ENCODE measurements around the gene COQ8B.
"Not testable (repeated sequence)": the region's sequence is repeated elsewhere in the genome, so short reads cannot be mapped to it uniquely, and the experiment has no call there.

The COQ8B gene

DNA sequence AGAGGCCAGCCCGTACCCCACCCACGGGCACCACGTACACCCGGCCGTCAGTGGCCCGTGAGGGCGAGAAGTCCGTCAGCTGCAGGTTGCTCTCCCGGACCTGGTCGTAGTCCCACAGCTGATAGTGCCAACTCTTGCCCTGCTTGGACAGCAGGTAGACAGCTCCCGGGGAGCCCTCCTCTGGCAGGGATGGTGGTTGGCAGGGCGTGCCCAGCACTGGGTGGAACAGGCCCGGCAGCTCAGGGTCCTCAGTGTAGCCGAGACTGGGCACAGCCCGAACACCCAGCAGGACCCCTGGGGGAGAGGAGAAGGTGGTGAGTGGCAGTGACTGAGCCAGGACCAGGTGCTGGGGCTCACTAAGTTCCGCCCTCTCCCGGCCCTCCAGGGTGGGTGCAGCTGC lies 25.8 kb upstream of the COQ8B start:
- DNase-seq (ENCODE audit: low read depth in 2 of 2), result no peak

DNA sequence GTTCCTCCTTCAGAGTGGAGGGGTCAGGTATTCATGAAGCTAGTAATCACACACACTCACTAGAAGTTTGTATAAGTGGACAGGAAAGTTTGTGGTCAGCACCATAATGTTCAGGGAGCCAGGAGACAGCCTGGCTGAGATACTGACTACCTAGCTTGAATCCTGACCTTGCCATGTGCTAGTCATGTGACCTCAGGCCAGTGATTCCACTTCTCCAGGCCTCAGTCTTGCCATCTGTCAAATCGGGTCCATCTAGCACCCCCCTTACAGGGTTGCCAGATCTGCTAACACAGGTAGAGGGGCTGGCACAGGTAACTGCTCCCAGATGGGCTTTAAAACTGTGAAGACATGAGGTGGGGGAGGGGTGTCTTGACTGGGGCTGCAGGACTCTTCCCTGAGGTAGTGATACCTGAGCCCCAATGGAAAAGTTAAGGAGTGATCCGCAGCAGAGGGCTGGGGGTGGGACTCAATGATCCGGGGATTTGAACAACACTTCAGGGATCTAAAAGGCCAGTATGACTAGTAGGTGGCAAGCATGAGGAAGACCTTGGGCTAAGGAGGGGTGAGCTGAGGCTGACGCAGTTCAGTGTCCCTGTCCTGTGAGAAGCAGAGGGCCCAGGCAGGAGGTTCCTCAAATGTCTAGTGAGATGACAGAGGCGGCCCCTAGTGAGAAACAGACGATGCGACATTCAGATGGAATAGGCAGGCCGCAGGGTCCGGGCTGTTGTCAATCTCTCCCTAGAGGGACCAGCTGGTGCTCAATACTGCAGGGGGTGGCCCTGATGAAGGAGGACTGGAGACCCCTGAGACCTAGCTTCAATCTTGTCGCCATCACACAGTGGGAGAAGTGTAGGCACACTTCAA lies 25.1 kb upstream of the COQ8B start:
- no peak for DNase-seq (ENCODE audit: low read depth in 2 of 2)

DNA sequence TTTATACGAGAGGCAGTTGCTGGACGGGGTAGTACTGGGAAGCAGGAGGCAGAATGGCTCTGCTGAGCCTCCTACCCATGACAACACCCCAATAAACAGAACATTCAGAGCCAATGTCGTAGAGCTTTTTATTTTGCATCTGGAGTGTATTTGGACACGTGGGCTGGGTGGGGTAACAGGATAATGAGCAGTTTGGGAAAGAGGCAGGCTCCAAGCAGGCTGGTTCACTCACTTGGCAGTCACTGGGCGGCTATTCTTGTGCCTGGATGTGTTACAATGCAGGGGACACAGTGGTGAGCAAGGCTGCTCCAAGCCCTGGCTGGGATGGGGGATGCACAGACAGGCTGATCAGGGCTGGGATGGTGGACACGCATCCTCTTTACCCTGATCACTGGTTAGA lies 24.1 kb upstream of the COQ8B start:
- no peak for DNase-seq (ENCODE audit: low read depth in 2 of 2)

DNA sequence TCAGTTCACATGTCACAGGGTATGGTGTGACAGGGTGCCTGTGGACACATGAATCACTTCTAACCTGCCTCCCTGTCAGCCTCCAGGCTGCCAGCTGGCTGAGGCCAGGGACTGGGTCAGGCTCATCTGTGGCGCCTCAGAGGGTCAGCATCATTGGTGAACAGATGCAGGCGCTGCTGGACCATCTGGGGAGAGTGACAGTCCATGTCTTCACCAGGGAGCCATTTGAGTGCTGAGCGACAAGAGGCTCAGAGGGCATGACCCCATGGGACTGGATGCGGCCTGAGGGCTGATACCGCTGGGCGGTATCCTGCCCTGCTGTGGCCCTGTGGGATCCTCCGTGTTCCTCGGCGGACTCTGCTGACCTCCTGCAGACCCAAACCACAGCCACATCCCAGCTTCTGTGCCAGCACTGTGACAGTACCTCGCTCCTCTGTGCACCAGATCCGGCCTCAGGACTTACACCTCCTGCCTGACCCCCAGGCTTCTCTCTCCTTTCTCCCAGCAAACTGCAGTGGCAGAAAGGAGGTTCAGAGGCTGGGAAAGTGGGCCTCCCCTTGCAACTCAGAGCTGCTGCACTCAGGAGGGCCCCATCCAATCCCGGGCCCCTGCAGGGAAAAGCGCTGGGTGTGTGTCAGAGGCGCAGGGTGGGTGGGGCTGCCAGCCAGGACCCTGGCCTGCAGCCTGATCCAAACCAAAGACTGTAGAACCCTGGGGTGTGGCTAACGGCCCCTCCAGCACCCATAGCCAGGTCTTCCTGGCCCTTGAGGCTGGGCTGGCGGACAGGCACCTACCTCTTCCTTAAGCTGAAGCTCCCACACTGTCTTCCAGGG lies 23.4 kb upstream of the COQ8B start:
- no peak for DNase-seq (ENCODE audit: low read depth in 2 of 2)

DNA sequence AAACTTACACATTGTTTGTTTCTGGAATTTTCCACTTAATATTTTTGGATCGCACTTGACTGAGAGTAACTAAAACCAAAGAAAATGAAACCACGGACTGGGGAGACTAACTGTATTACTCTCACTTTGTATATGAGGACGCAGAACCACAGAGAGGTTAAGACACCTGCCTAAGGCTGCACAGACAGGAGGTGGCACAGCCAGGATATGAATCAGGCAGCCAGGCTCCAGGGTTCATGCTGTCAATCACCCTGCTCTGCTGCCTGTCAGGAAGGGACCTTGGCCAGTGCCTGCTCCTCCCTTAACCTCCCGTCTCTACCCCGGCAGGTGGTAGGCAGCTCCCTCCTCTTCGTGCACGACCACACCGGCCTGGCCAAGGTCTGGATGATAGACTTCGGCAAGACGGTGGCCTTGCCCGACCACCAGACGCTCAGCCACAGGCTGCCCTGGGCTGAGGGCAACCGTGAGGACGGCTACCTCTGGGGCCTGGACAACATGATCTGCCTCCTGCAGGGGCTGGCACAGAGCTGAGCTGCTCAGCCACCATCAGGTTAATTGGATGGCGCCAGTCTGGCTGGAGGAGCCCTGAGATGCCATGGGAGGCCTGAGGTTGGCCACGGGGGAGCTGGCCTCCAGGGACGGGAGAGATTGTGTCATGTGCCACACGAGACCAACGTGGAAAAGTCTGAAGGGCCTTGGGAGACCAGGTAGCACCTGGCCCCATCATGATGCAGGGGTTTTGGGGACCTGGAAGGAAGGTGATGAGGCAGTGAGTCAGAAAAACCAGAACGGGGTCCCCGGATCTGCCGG lies 22.5 kb upstream of the COQ8B start:
- no peak for DNase-seq (ENCODE audit: low read depth in 2 of 2)

DNA sequence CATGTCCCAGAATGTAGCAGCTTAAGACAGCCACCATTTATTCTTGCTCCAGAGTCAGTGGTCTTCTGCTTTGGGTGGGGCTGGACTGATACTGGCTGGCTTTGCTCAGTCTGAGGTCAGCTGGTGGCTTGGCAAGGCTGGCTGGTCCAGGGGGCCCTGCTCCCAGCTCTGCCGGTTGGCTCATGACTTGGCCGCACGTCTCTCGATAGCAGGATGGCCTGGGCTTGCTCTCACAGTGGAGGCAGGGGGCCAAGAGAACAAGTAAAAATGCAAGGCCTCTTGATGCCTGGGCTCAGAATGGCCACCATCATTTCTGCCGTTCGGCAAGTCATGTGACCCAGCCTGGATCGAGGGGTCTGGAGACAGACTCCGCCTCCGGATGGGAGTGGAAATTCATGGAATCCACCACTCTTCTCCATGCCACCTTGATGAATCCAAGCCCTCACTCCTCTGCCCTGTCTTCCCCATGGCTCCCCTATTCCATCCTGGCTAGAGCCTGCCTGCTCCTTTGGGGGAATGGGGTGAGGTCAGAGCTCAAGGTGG lies 20.5 kb upstream of the COQ8B start:
- no peak for DNase-seq (ENCODE audit: low read depth in 2 of 2)

DNA sequence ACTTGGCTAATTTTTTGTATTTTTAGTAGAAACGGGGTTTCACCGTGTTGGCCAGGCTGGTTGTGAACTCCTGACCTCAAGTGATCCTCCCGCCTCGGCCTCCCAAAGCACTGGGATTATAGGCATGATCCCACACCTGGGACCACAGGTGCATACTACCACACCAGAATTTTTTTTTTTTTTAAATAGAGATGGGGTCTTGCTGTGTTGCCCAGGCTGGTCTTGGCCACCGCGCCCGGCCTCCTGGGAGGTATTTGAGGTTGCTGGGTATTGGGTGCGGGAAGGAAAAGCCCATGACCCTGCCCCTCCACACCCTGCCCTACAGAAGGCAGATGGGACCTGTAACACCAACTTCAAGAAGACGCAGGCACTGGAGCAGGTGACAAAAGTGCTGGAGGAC lies 20.0 kb upstream of the COQ8B start:
- no peak for DNase-seq (ENCODE audit: low read depth in 2 of 2)

DNA sequence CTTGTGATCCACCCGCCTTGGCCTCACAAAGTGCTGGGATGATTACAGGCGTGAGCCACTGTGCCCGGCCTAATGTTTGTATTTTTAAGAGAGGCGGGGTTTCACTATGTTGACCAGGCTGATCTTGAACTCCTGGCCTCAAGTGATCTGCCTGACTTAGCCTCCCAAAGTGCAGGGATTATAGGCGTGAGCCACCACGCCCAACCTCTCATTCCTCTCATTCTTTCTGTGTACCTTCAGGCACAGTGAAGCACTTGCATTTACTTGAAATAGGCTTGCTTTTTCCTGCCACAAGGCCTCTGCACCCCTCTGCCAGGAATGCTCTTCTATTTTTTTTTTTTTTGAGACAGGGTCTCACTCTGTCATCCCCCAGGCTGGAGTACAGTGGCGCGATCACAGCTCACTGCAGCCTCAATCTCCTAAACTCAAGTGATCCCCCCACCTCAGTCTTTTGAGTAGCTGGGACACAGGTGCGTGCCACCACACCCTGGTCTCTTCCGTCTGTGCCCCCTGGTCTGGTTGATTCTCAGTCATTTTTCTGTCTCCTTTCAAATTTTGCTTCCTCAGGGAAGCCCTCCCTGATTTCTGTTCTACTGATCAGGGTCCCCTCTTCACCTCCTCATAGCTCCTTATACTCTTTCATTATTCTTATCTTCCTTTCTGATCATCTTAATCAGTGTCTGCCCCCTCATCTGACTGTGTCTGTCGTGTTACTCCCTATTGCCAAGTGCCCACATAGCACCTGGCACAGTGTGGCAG lies 18.5 kb upstream of the COQ8B start:
- no peak for DNase-seq (ENCODE audit: low read depth in 2 of 2)

DNA sequence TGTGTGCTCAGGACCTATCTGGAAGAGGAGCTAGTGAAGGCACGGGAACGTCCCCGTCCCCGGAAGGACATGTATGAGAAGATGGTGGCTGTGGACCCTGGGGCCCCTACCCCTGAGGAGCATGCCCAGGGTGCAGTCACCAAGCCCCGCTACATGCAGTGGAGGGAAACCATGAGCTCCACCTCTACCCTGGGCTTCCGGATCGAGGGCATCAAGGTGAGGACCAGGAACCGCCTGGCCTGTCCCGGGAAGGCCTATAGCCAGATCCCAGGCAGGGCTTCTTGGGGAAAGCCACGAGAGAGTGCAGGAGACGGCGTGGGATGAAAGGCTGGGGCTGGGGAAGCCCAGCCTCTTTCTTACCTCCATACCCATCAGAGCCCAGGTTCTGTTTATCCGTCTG lies 16.5 kb upstream of the COQ8B start:
- no peak for DNase-seq (ENCODE audit: low read depth in 2 of 2)

DNA sequence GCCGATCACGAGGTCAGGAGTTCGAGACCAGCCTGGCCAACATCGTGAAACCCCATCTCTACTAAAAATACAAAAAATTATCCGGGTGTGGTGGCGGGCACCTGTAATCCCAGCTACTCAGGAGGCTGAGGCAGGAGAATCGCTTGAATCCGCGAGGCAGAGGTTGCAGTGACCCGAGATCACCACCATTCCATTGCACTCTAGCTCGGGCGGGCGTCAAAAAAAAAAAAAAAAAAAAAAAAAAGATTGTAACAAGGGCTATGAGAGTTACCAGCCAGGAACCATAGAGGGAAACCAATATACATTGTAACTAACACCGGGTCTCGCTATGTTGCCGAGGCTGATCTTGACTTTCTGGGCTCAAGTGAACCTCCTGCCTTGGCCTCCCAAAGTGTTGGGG lies 15.6 kb upstream of the COQ8B start:
- DNase-seq (ENCODE audit: low read depth in 2 of 2), result not testable (repeated sequence)

DNA sequence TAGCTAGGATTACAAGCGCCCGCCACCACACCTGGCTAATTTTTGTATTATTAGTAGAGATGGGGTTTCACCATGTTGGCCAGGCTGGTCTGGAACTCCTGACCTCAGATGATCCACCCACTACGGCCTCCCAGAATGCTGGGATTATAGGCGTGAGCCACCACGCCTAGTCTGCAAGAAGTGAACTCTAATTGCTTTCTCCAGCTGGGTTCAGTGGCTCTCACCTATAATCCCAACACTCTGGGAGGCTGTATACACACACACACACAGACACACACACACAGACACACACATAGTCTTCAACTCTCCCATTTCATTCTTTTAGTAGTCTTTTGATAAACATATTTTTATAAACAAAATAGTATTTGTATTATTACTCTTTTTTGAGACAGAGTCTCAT lies 13.4 kb upstream of the COQ8B start:
- DNase-seq (ENCODE audit: low read depth in 2 of 2), result not testable (repeated sequence)

DNA sequence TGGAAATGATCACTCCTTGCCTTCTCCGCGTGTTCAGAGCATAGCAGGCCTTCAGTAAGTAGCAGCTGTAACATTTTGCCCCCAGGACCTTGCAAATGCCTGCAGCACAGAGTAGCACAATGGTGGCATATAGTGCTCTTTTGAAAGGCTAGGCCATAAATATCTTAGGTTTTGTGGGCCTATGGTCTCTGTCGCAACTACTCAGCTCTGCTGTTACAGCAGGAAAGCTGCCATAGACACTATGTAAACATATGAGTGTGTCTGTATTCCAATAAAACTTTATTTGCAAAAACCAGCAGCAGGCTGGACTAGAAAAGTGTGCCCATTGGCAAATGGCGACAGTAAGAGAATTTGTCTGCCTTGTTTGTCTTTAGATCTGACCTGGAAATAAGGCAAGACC lies 9.6 kb upstream of the COQ8B start:
- DNase-seq (ENCODE audit: low read depth in 2 of 2), result no peak

DNA sequence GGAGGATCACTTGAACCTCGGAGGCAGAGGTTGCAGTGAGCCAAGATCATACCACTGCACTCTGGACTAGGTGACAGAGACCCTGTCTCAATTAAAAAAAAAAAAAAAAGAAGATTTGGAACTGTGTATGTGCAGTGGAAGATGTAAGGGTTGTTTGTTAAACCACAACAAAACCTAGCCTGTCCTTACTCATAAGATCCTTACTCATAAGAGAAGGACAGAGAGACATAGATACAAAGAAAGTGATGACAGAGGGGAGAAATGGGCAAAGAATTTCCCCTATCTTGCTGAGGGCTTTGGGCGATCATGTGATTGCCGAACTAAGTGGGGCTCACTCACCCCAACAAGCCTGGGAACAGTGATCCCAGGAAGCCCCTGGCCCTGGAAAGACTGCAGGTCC lies 8.2 kb upstream of the COQ8B start:
- DNase-seq (ENCODE audit: low read depth in 2 of 2), result no peak

DNA sequence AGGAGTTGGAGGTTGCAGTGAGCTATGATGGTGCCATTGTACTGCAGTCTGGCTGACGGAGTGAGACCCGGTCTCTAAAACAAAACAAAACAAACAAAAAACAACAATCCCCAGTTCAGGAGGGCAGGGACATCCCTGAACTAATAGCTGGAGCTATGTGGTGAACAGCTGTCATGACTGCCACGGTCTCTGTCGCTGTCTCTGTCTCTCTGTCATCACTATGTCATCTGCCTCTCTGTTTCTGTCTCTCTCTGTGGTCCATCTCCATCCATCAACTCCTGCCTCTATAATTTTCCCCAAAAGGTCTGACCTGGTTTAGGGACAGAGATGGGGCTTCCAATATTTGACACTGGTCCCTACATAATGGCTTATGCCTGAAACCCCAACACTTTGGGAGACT lies 7.6 kb upstream of the COQ8B start:
- DNase-seq (ENCODE audit: low read depth in 2 of 2), result no peak

DNA sequence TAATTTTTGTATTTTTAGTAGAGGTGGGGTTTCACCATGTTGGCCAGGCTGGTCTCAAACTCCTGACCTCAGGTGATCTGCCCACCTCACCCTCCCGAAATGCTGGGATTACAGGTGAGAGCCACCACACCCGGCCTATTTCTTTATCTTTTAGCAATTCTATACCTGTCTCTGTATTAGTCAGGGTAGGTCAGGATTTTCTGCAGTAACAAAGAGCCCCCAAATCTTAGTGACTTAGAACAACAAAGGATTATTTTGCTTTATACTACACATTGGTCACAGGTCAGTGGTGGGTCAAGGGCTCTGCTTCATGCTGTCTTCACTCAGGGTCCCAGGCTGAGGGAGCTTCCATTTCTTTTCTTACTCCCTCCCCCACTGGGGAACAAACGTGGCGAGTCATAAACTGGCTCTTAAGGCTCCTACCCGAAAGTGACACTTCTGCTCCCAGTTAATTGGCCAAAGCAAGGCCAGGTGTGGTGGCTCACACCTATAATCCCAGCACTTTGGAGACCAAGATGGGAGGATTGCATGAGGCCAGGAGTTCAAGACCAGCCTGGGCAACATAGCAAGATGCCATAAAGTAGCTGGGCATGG lies 7.1 kb upstream of the COQ8B start:
- no peak for DNase-seq (ENCODE audit: low read depth in 2 of 2)

DNA sequence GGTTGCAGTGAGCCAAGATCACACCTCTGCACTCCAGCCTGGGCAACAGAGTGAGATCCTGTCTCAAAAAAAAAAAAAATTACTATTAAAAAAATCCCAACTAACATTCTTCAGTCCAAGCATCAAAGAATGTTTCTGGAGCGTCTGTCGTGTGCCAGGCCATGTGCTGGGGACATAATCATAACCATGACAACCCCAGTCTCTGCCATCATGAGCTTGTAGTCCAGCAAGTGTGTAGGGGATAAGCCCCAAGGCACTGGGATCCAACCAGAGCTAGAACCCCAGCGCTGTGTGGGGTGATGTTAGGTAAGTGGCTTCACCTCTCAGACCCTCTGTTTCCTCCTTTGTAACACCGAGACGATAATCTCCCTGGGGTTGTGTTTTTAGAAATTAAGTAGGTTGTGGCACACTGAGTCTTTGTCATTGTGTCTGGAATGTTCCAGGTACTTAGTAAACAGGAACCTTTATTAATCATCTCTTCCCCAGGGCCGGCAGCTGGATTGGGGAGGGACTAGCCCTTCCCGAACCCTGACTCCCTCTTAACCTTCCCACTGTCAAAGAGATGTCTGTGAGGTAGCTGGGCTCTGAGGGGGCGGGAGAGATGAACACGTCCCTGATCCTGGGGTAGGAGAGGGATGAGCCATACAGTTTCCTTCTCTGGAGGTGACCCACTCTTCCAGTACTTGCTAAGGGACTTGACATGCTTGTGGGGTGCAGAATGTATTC lies 5.4 kb upstream of the COQ8B start:
- DNase-seq (ENCODE audit: low read depth in 2 of 2), result no peak

DNA sequence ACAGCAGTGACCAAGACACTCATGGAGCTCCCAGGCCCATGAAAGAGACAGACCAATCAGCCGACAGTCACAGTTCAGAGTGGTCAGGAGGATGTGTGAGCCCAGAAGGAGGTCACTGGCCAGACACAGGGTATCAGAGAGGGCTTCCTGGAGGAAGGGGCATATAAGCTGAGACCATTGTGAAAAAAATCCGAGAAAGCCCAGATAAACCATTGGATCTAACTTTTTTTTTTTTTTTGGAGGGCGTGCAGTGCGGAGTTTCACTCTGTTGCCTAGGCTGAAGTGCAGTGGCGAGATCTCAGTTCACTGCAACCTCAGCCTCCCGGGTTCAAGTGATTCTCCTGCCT lies 4.4 kb upstream of the COQ8B start:
- no peak for DNase-seq (ENCODE audit: low read depth in 2 of 2)

DNA sequence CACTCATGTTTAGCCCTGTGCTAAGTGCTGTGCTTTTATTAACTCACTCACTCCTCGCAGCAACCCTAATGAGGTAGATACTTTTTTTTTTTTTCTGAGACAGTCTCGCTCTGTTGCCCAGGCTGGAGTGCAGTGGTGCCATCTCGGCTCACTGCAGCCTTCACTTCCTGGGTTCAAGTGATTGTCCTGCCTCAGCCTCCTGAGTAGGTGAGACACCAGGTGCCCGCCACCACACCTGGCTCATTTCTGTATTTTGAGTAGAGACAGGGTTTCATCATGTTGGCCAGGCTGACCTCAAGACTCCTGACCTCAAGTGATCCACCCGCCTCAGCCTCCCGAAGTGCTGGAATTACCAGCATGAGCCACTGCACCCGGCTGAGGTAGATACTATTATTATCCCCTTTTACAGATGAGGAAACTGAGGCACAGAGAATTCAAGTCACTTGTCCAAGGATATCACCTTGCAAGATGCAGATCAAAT lies 2.8 kb upstream of the COQ8B start:
- DNase-seq (ENCODE audit: low read depth in 2 of 2), result no peak

DNA sequence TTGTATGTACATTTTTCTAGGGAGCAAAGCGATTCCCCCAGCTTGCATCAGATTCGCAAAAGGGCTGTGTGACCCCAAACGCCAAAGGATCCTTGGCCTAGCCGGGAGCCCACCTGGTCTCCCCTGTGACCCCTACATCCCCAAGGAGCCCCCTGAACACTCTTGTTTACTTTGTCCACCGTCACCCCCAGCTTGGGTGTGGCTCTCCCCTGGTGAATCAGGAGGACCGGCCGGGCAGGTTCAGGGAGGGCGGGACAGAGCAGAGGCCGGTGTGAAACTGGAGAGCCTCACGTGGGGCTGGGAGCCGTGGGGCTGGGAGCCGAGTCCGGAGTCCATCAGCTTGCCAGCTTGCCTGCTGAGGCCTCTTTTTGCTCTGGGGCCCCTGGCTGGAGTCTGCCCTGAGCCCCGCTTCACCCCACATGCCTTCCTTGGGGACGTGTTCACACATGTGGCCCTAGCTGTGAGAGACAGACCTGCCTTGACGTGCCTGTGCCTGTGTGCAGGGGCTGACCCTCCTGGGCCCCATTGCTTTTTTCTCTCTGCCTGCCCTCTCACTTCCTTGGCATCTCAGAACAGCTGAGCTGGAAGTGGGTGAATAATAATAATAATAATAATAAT lies 2.2 kb upstream of the COQ8B start:
- no peak for DNase-seq (ENCODE audit: low read depth in 2 of 2)
